Esophagus muscularis mucosa (tissue), 3 donors: Measurements from ENCODE around the gene HMGN2.

ENCODE experiments used
- POLR2A ChIP-seq: fragments of 450-650 bp; IDR thresholded peaks from one replicate; pipeline ENCODE4 v1.6.1; 2017; ENCODE audit warnings: antibody characterized with exemption, moderate library complexity, mild to moderate bottlenecking, low read depth
- TF ChIP-seq, protein P1 (sequence below), 3 experiments: fragments of 200-600 bp in 2 of 3; fragments of 450-650 bp in 1 of 3; sonication (generic) in 2 of 3; IDR thresholded peaks; one replicate each; pipeline ENCODE4 v1.5.1; 2017 to 2019; ENCODE audit warnings: antibody characterized with exemption in 3 of 3, mild to moderate bottlenecking in 2 of 3, moderate library complexity in 1 of 3

GRCh38 chr1:26472901-26473845, 933 bp downstream of the HMGN2 start:
- TF ChIP-seq, protein P1, sequence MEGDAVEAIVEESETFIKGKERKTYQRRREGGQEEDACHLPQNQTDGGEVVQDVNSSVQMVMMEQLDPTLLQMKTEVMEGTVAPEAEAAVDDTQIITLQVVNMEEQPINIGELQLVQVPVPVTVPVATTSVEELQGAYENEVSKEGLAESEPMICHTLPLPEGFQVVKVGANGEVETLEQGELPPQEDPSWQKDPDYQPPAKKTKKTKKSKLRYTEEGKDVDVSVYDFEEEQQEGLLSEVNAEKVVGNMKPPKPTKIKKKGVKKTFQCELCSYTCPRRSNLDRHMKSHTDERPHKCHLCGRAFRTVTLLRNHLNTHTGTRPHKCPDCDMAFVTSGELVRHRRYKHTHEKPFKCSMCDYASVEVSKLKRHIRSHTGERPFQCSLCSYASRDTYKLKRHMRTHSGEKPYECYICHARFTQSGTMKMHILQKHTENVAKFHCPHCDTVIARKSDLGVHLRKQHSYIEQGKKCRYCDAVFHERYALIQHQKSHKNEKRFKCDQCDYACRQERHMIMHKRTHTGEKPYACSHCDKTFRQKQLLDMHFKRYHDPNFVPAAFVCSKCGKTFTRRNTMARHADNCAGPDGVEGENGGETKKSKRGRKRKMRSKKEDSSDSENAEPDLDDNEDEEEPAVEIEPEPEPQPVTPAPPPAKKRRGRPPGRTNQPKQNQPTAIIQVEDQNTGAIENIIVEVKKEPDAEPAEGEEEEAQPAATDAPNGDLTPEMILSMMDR (IDR thresholded peaks at IDR 0.05), result no peak
- peak; percentile 11 for TF ChIP-seq POLR2A
